GM12801 (cell line): ENCODE data around the gene LIN7A.

Experiments used
- TF ChIP-seq, protein P1 (sequence below): IDR thresholded peaks from one replicate; pipeline ENCODE4 v1.5.1; 2011; ENCODE audit warnings: control low read depth; ENCODE audit not compliant: insufficient read length; ENCODE audit errors: extremely low read depth

The LIN7A gene, protein sequence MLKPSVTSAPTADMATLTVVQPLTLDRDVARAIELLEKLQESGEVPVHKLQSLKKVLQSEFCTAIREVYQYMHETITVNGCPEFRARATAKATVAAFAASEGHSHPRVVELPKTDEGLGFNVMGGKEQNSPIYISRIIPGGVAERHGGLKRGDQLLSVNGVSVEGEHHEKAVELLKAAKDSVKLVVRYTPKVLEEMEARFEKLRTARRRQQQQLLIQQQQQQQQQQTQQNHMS

DNA sequence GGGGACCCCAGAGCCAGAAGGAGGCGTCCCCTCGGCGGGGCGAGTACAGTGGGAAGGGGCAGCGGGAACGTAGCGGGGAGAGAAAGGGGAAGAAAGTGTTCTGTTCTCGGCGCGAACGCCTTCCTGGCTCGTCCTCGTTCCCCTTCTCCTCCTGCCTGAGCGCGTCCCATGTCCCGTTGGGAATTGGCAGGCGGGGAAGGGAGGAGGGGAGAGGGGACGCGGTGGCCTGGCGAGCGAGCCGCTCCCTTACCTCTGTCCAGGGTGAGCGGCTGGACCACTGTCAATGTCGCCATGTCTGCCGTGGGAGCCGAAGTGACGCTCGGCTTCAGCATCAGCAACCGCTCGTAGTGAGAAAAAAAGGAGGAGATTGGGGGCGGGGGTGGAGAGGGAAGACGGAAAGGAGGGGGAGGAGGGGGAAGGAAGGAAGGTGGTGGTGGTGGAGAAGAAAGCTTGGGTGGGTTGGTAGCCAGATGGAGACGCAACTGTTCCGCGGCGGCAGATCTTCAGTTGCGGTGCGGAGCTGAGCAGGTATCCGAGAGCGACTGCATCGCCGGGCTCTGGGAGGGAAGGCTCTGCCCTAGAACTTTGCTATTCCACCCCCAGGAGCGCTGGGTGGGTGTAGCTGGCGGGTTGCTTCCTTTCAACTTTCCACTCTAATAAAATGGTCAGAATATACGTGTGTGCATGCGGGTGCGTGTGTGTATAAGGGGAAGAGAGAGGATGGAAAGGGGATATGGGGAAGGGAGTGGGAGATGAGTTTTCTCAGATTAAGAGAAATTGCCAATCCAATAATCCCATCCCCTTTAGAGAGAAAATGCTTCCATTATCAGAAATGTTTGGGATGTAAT, at the start of gene LIN7A:
LIN7A (minus strand) TSS at position 544 of the 848 bp plus-strand sequence; CDS start at position 332, 212 bp downstream.
- TF ChIP-seq, protein P1, sequence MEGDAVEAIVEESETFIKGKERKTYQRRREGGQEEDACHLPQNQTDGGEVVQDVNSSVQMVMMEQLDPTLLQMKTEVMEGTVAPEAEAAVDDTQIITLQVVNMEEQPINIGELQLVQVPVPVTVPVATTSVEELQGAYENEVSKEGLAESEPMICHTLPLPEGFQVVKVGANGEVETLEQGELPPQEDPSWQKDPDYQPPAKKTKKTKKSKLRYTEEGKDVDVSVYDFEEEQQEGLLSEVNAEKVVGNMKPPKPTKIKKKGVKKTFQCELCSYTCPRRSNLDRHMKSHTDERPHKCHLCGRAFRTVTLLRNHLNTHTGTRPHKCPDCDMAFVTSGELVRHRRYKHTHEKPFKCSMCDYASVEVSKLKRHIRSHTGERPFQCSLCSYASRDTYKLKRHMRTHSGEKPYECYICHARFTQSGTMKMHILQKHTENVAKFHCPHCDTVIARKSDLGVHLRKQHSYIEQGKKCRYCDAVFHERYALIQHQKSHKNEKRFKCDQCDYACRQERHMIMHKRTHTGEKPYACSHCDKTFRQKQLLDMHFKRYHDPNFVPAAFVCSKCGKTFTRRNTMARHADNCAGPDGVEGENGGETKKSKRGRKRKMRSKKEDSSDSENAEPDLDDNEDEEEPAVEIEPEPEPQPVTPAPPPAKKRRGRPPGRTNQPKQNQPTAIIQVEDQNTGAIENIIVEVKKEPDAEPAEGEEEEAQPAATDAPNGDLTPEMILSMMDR: no peak

DNA sequence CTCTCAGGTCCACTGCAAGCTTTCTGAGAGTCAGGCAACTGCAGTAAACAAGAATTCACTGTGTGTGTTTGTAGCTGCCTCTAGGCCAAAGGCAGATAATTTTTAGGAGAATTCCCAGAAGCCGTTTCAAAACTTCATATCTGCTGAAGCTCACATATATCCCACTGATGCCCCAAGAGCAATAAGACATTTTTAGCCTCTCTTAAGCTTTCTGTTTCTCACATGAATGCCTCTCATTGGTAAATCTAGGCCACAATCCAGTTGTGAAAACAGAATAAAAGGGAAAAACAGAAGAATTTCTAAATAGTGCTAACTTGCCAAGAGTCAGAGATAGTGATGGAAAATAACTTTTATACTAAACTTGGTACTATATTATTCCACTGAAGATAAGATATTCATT, 48.5 kb upstream of the LIN7A start:
- TF ChIP-seq, protein P1: no peak

DNA sequence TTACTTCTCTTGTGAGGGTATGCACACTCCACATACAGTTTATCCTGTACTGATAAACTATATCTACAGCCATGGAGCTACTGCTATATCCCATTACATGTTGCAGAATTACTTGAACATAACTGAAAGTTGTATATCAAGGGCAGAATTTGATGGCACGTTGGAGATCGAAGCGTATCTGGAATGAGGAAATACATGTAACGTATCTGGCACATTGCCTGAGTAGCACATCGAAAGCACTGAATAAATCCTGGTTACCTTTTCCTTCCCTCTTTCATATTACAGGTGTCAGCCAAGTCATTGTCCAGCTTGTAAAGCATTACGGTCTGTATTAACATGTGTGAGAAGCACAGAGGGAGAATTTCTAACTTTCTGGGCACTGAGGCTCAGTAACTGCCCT, 42.1 kb upstream of the LIN7A start:
- TF ChIP-seq, protein P1: no peak

DNA sequence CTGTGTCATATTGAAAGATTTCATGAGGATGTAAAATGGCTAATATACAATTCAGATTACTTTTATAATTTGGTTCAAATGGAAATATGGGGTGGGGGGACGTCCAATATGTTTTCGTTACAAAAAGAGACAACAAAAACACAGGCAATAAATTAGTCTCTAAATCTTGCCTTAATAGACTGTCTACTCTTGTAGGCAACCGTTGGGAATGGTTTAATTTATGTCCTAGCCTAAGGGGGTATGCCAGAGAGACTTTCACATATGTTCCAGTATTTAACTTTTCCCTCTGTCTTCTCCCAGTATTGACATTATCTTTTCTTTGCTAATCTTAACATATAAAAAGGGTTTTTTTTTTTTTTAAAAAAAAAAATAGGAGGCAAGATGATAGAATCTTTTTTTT, 41.5 kb upstream of the LIN7A start:
- TF ChIP-seq, protein P1: no peak

DNA sequence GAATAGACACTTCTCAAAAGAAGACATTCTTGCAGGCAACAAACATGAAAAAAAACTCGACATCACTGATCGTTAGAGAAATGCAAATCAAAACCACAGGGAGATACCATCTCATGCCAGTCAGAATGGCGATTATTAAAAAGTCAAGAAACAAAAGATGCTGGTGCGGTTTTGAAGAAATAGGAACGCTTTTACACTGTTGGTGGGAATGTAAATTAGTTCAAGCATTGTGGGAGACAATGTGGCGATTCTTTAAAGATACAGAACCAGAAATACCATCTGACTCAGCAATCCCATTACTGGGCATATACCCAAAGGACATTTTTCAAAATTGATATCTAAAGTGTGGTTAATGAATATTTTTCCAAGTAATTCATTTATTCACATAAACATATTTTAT, 39.6 kb upstream of the LIN7A start:
- TF ChIP-seq, protein P1: no peak

DNA sequence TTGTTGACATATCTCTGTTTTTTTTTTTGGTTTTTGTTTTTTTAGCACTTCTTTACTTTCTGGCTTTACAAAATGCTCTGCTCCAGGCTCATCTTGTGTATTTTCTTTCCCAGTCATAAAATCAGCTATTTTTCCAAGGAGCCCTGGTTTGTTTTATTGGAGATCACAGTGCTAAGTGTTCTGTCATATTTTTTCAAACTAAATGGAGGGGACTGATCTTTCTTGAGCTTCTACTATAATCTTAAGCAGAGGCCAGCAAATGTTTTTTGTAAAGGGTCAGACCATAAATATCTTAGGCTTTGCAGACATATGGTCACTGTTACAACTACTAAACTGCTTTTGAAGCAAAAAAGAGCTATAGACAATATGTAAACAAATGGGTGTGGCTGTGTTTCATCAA, 30.6 kb upstream of the LIN7A start:
- TF ChIP-seq, protein P1: no peak

DNA sequence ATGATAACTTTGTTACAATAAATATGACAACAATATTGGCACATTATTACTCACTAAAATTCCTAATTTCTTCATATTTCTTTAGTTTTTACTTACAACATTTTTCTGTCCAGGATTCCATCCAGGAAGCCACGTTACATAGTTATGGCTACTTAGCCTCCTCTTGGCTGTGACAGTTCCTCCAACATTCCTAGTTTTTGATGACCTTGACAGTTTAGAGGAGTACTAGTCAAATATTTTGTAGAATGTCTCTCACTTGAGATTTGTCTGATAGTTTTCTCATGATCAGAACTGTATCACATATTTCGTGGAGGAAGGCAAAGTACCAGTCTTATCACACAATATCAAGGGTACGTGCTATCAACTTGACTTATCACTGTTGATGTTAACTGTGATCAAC, 29.8 kb upstream of the LIN7A start:
- TF ChIP-seq, protein P1: no peak
